ENCODE data around the gene VSIG10L2.

- TF ChIP-seq CTCF (IDR thresholded peaks at IDR 0.05; ENCODE audit: insufficient read depth, low read depth, low read length): no peak
- TF ChIP-seq EZH2 (IDR thresholded peaks at IDR 0.05; ENCODE audit: insufficient read depth, low read length): no peak
Measured at GRCh38 chr11:125951731-125952130, 5.9 kb downstream of the VSIG10L2 start.

Data from astrocyte (in vitro differentiated cells and primary cell).